Body of pancreas (tissue), 4 donors: ENCODE measurements around the gene SLC16A7.

ENCODE experiments used
- CTCF ChIP-seq, 7 experiments: fragments of 450-650 bp in 4 of 7; fragments of 200-600 bp in 3 of 7; sonication (generic) in 3 of 7; IDR thresholded peaks; one replicate each; pipeline ENCODE4 v1.5.1; 2016 to 2019; ENCODE audit warnings: antibody characterized with exemption in 7 of 7
- POLR2A ChIP-seq, 3 donors: fragments of 450-650 bp; IDR thresholded peaks; one replicate each; pipeline ENCODE4 v1.6.1; 2016; ENCODE audit warnings: antibody characterized with exemption in 3 of 3, mild to moderate bottlenecking in 2 of 3

DNA sequence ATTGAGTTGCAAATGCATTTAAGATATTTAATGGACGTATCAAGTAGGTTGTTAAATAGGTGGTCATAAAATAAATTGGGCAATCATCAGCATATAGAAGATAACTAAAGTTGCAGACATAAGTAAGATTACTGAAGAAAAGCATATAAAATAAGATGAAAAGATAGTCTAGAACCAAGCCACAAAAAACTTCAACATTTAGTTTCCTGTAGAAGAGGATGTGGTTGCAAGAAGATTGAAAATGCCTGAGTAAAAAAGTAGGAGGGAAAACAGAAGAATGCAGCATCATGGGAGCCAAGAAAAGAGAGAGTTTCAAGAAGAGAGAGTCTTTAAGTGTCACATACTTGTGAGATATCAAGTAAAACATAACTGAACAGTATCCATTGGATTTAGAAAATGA is 17.6 kb upstream of the SLC16A7 start:
- no peak for TF ChIP-seq CTCF (IDR thresholded peaks at IDR 0.05)
- TF ChIP-seq POLR2A (IDR thresholded peaks at IDR 0.05), result no peak
